Trophoblast cell (in vitro differentiated cells and primary cell): ENCODE data around the gene BEST2.

Experiments used
- DNase-seq, 2 donors: peaks; one replicate each; pipeline ENCODE4 v3.0.0-alpha.2; 2016
- H2AFZ ChIP-seq: 2 replicates; pipeline ENCODE4 v1.6.1; 2013; ENCODE audit warnings: low read length, moderate library complexity, mild to moderate bottlenecking; ENCODE audit not compliant: insufficient read depth, poor library complexity
- H2AK5ac ChIP-seq: 2 replicates; pipeline ENCODE4 v1.6.1; 2013; ENCODE audit warnings: mild to moderate bottlenecking, low read length
- H2BK120ac ChIP-seq: 2 replicates; pipeline ENCODE4 v1.6.1; 2013; ENCODE audit warnings: low read length, mild to moderate bottlenecking, moderate library complexity; ENCODE audit not compliant: insufficient read depth, poor library complexity
- H2BK12ac ChIP-seq: 2 replicates; pipeline ENCODE4 v1.6.1; 2013; ENCODE audit warnings: mild to moderate bottlenecking, low read length, moderate library complexity
- H2BK5ac ChIP-seq: 2 replicates; pipeline ENCODE4 v1.6.1; 2013; ENCODE audit warnings: low read length, low read depth, moderate library complexity, mild to moderate bottlenecking; ENCODE audit not compliant: poor library complexity
- H3K14ac ChIP-seq: 2 replicates; pipeline ENCODE4 v1.6.1; 2013; ENCODE audit warnings: mild to moderate bottlenecking, low read length
- H3K18ac ChIP-seq: 2 replicates; pipeline ENCODE4 v1.6.1; 2013; ENCODE audit warnings: mild to moderate bottlenecking, low read length
- H3K23ac ChIP-seq: 2 replicates; pipeline ENCODE4 v1.6.1; 2013; ENCODE audit warnings: low read length
- H3K27ac ChIP-seq: 2 replicates; pipeline ENCODE4 v1.5.1; 2013; ENCODE audit warnings: low read depth, mild to moderate bottlenecking, inconsistent platforms, low read length, moderate library complexity
- H3K27me3 ChIP-seq: 2 replicates; pipeline ENCODE4 v1.6.1; 2013; ENCODE audit warnings: inconsistent platforms, mild to moderate bottlenecking, low read length, moderate library complexity; ENCODE audit not compliant: insufficient read depth
- H3K36me3 ChIP-seq, 2 experiments: 1 replicate in 1 of 2; 2 replicates in 1 of 2; pipeline ENCODE4 v1.6.1; 2013; ENCODE audit warnings: low read length in 2 of 2, mild to moderate bottlenecking in 2 of 2, moderate library complexity in 1 of 2; ENCODE audit not compliant: insufficient read depth in 2 of 2, control insufficient read depth in 1 of 2
- H3K4ac ChIP-seq: 2 replicates; pipeline ENCODE4 v1.6.1; 2013; ENCODE audit warnings: low read depth, mild to moderate bottlenecking, low read length, moderate library complexity
- H3K4me1 ChIP-seq, 2 experiments: 1 replicate in 1 of 2; 2 replicates in 1 of 2; pipeline ENCODE4 v1.6.1; 2013; ENCODE audit warnings: low read length in 2 of 2, mild to moderate bottlenecking in 2 of 2, moderate library complexity in 1 of 2; ENCODE audit not compliant: insufficient read depth in 2 of 2, control insufficient read depth in 1 of 2
- H3K4me2 ChIP-seq: 2 replicates; pipeline ENCODE4 v1.6.1; 2013; ENCODE audit warnings: inconsistent platforms, mild to moderate bottlenecking, low read length, moderate library complexity
- H3K4me3 ChIP-seq: 2 replicates; pipeline ENCODE4 v1.5.1; 2013; ENCODE audit warnings: mild to moderate bottlenecking, low read depth, low read length, inconsistent platforms
- H3K79me1 ChIP-seq: one replicate; pipeline ENCODE4 v1.6.1; 2013; ENCODE audit warnings: low read length
- H3K79me2 ChIP-seq: 2 replicates; pipeline ENCODE4 v1.6.1; 2013; ENCODE audit warnings: low read length, mild to moderate bottlenecking; ENCODE audit not compliant: control insufficient read depth, insufficient read depth, poor library complexity
- H3K9ac ChIP-seq: 2 replicates; pipeline ENCODE4 v1.6.1; 2013; ENCODE audit warnings: mild to moderate bottlenecking, low read length
- H3K9me3 ChIP-seq: 2 replicates; pipeline ENCODE4 v1.6.1; 2013; ENCODE audit warnings: low read depth, mild to moderate bottlenecking, control low read depth, inconsistent platforms, low read length; ENCODE audit not compliant: insufficient read depth
- H4K12ac ChIP-seq: 2 replicates; pipeline ENCODE4 v1.6.1; 2013; ENCODE audit warnings: low read depth, mild to moderate bottlenecking, low read length, moderate library complexity
- H4K8ac ChIP-seq: 2 replicates; pipeline ENCODE4 v1.6.1; 2013; ENCODE audit warnings: low read depth, mild to moderate bottlenecking, low read length, moderate library complexity
- H4K91ac ChIP-seq: one replicate; pipeline ENCODE4 v1.6.1; 2013; ENCODE audit warnings: low read depth, mild to moderate bottlenecking, low read length, moderate library complexity
- WGBS: extraction: QIAGEN DNeasy Blood & Tissue Kit; methylation state at CpG from one replicate; pipeline ENCODE4 v1.1.7; 2013; ENCODE audit warnings: missing lambda C conversion rate; ENCODE audit not compliant: insufficient read length, insufficient coverage; ENCODE audit errors: extremely low coverage; 5-methylcytosine and 5-hydroxymethylcytosine counted together

Gene BEST2

GRCh38 chr19:12782174-12782423, 30.5 kb downstream of the BEST2 start:
- H3K18ac ChIP-seq, result peak overlapping the region; percentile 93
- peak overlapping the region; percentile 98 for H2BK120ac ChIP-seq
- no peaks in the 10 kb centered on the region for H3K27me3 ChIP-seq
- peak overlapping the region; percentile 56 for H3K4ac ChIP-seq
- peak overlapping the region; percentile 90 for H2BK5ac ChIP-seq
- no peaks in the 10 kb centered on the region for H3K9me3 ChIP-seq
- peak overlapping the region; percentile 75 for H3K4me2 ChIP-seq
- H3K4me3 ChIP-seq, result peak overlapping the region; percentile 70
- peak overlapping the region; percentile 96 for H3K27ac ChIP-seq
- peak overlapping the region; percentile 100 for H4K91ac ChIP-seq
- H3K23ac ChIP-seq, result no peak overlapping the region
- H4K12ac ChIP-seq, result peak overlapping the region; percentile 25
- peak overlapping the region; percentile 44 for H2AK5ac ChIP-seq
- H2BK12ac ChIP-seq, result peak overlapping the region; percentile 92
- peaks cover 13% of the 10 kb centered on the region for H3K79me2 ChIP-seq
- peak overlapping the region; percentile 91 for H4K8ac ChIP-seq
- H3K9ac ChIP-seq, result no peak overlapping the region
- no peak for DNase-seq
- no CpG with 5 or more reads among the region's 12 CpGs for WGBS
- H3K14ac ChIP-seq, result peak overlapping the region; percentile 91
- H3K79me1 ChIP-seq, result peaks cover 62% of the 10 kb centered on the region
- peak overlapping the region; percentile 64 for H2AFZ ChIP-seq
- no peaks in the 10 kb centered on the region for H3K36me3 ChIP-seq
- peaks cover 50 to 59% of the 10 kb centered on the region in 2 experiments for H3K4me1 ChIP-seq

GRCh38 chr19:12782424-12783290, 31.1 kb downstream of the BEST2 start:
- Histone ChIP-seq H2BK120ac (peak overlapping the region; percentile 98), H3K79me1 (peaks cover 60% of the 10 kb centered on the region), H4K91ac (peak overlapping the region; percentile 100), H3K4me1 (peaks cover 47 to 55% of the 10 kb centered on the region in 2 experiments), H2BK12ac (peak overlapping the region; percentile 92), H3K79me2 (peaks cover 13% of the 10 kb centered on the region), H3K18ac (peak overlapping the region; percentile 93), H3K9me3 (no peaks in the 10 kb centered on the region), H4K8ac (peak overlapping the region; percentile 91), H3K36me3 (no peaks in the 10 kb centered on the region), H3K23ac (no peak overlapping the region), H3K27me3 (no peaks in the 10 kb centered on the region), H2AFZ (peak overlapping the region; percentile 80), H4K12ac (peak overlapping the region; percentile 61), H2AK5ac (peak overlapping the region; percentile 51), H3K4me3 (peak overlapping the region; percentile 70), H3K4ac (peak overlapping the region; percentile 68), H3K14ac (peak overlapping the region; percentile 91), H2BK5ac (peak overlapping the region; percentile 90), H3K27ac (peak overlapping the region; percentile 96), H3K9ac (peak overlapping the region; percentile 15), H3K4me2 (peak overlapping the region; percentile 75)
- DNase-seq, result peak in 1 of 2 donors; percentile 52
- WGBS, result no CpG with 5 or more reads among the region's 88 CpGs

GRCh38 chr19:12783291-12783848, 31.8 kb downstream of the BEST2 start:
- Histone ChIP-seq H3K27ac (peak overlapping the region; percentile 96), H3K27me3 (no peaks in the 10 kb centered on the region), H2AK5ac (peak overlapping the region; percentile 92), H3K4ac (peak overlapping the region; percentile 89), H3K9ac (peak overlapping the region; percentile 11), H3K4me1 (peaks cover 47 to 55% of the 10 kb centered on the region in 2 experiments), H3K79me2 (peaks cover 11% of the 10 kb centered on the region), H3K4me2 (peak overlapping the region; percentile 75), H3K23ac (no peak overlapping the region), H3K18ac (peak overlapping the region; percentile 93), H3K9me3 (no peaks in the 10 kb centered on the region), H2BK12ac (peak overlapping the region; percentile 88), H4K91ac (peak overlapping the region; percentile 100), H2BK120ac (peak overlapping the region; percentile 98), H4K12ac (peak overlapping the region; percentile 28), H3K79me1 (peaks cover 58% of the 10 kb centered on the region), H3K36me3 (no peaks in the 10 kb centered on the region), H3K4me3 (no peak overlapping the region), H2BK5ac (peak overlapping the region; percentile 97), H4K8ac (peak overlapping the region; percentile 91), H3K14ac (peak overlapping the region; percentile 96), H2AFZ (peak overlapping the region; percentile 80)
- WGBS, result no CpG with 5 or more reads among the region's 16 CpGs
- DNase-seq, result peak in 1 of 2 donors; percentile 24

- no peaks in the 10 kb centered on the region for H3K9me3 ChIP-seq
- H4K8ac ChIP-seq, result peak overlapping the region; percentile 70
- H2BK12ac ChIP-seq, result peak overlapping the region; percentile 88
- H2AFZ ChIP-seq, result peak overlapping the region; percentile 57
- no peak overlapping the region for H3K23ac ChIP-seq
- H4K12ac ChIP-seq, result peak overlapping the region; percentile 28
- H2BK120ac ChIP-seq, result peak overlapping the region; percentile 98
- peak overlapping the region; percentile 11 for H3K9ac ChIP-seq
- H3K4me2 ChIP-seq, result peak overlapping the region; percentile 53
- peak overlapping the region; percentile 92 for H2AK5ac ChIP-seq
- H3K14ac ChIP-seq, result peak overlapping the region; percentile 96
- peak overlapping the region; percentile 97 for H2BK5ac ChIP-seq
- peak overlapping the region; percentile 96 for H3K27ac ChIP-seq
- H3K4me3 ChIP-seq, result no peak overlapping the region
- no peak for DNase-seq
- H3K79me2 ChIP-seq, result peaks cover 12% of the 10 kb centered on the region
- H3K27me3 ChIP-seq, result no peaks in the 10 kb centered on the region
- WGBS, result no CpG with 5 or more reads among the region's 19 CpGs
- H3K36me3 ChIP-seq, result no peaks in the 10 kb centered on the region
- peak overlapping the region; percentile 89 for H3K4ac ChIP-seq
- peak overlapping the region; percentile 100 for H4K91ac ChIP-seq
- H3K4me1 ChIP-seq, result peaks cover 47 to 55% of the 10 kb centered on the region in 2 experiments
- peak overlapping the region; percentile 83 for H3K18ac ChIP-seq
- H3K79me1 ChIP-seq, result peaks cover 58% of the 10 kb centered on the region
Measured at GRCh38 chr19:12783849-12784393, 32.3 kb downstream of the BEST2 start.
